GM12878 (cell line): ENCODE results near the gene AVPR1B. TPM values are rescaled to one million over a fixed set of nuclear protein-coding genes. Genes with fewer than 3 reads are reported as not detected.

Source experiments
- ATAC-seq: fragments of 200-7000 bp; cut with Tn5 transposase; 3 replicates; pipeline ENCODE4 v1.9.1; 2020; ENCODE audit warnings: mild to moderate bottlenecking, moderate library complexity
- BruUV-seq: library from RNA; stranded (reverse); fragments of 400-500 nt; replicated peaks from 2 replicates; lab custom pipeline; 2021; lab: Mats Ljungman, UMichigan
- CTCF ChIA-PET: fragments of 300-600 bp; sonication (Branson Sonifier 250); formaldehyde crosslinking; extraction: SDS; loops from one replicate; lab custom pipeline; 2021; ENCODE audit warnings: inconsistent platforms; lab: Yijun Ruan, JAX
- POLR2A ChIA-PET: fragments of 350-600 bp; formaldehyde crosslinking; extraction: SDS; loops from one replicate; lab custom pipeline; 2021; ENCODE audit warnings: inconsistent platforms; lab: Charles Lee
- RAD21 ChIA-PET: fragments of 300-600 bp; sonication (Branson Sonifier 250); formaldehyde crosslinking; loops from one replicate; lab custom pipeline; 2023; ENCODE audit warnings: antibody characterized with exemption; ENCODE audit not compliant: unreplicated experiment; lab: Charles Lee
- SMC1A ChIA-PET: fragments of 300-600 bp; sonication (Branson Sonifier 250); formaldehyde crosslinking; loops from one replicate; lab custom pipeline; 2023; ENCODE audit not compliant: unreplicated experiment, uncharacterized antibody; lab: Charles Lee
- DNase-seq: peaks from one replicate; pipeline ENCODE4 v3.0.0-alpha.2; 2011; ENCODE audit warnings: low read depth, low spot score
- FAIRE-seq: peaks from 3 replicates; lab custom pipeline; 2011; peaks lifted over from hg19 to GRCh38; lab: Jason Lieb, UNC
- H2AFZ ChIP-seq: 2 replicates; pipeline ENCODE4 v1.6.0; 2011; ENCODE audit warnings: low read depth, low read length, control low read depth; ENCODE audit not compliant: control insufficient read depth
- H3K27ac ChIP-seq: 2 replicates; pipeline ENCODE4 v1.5.1; 2011; ENCODE audit warnings: control low read depth; ENCODE audit not compliant: control insufficient read depth, insufficient read depth
- H3K27me3 ChIP-seq, 2 experiments: replicated peaks in 1 of 2; 2 replicates each; pipeline versions ENCODE4 v1.6.0 to v1.6.1; 2011; ENCODE audit warnings: low read length in 1 of 2; ENCODE audit not compliant: control insufficient read depth in 2 of 2, insufficient read depth in 2 of 2
- H3K36me3 ChIP-seq, 2 experiments: 2 replicates each; pipeline ENCODE4 v1.5.1; 2011; ENCODE audit warnings: low read length in 1 of 2; ENCODE audit not compliant: control insufficient read depth in 2 of 2, insufficient read depth in 2 of 2
- H3K4me1 ChIP-seq: 2 replicates; pipeline ENCODE4 v1.6.1; 2011; ENCODE audit warnings: mild to moderate bottlenecking, low read length, moderate library complexity, mixed read lengths; ENCODE audit not compliant: control insufficient read depth, insufficient read depth
- H3K4me2 ChIP-seq: 2 replicates; pipeline ENCODE4 v1.6.0; 2011; ENCODE audit warnings: control low read depth; ENCODE audit not compliant: control insufficient read depth, insufficient read depth
- H3K4me3 ChIP-seq: fragments of 200-600 bp; sonication (generic); 2 replicates; pipeline ENCODE4 v1.5.1; 2016
- H3K79me2 ChIP-seq: 2 replicates; pipeline ENCODE4 v1.6.0; 2011; ENCODE audit warnings: low read length; ENCODE audit not compliant: control insufficient read depth, insufficient read depth
- H3K9ac ChIP-seq: 2 replicates; pipeline ENCODE4 v1.8.0; 2011; ENCODE audit warnings: low read length, control low read depth, mixed read lengths; ENCODE audit not compliant: control insufficient read depth, insufficient read depth
- H3K9me3 ChIP-seq: replicated peaks from 3 replicates; pipeline ENCODE4 v1.5.1; 2011; ENCODE audit warnings: mild to moderate bottlenecking, low read length; ENCODE audit not compliant: control insufficient read depth, insufficient read depth
- H4K20me1 ChIP-seq: 2 replicates; pipeline ENCODE4 v1.6.0; 2011; ENCODE audit not compliant: control insufficient read depth, insufficient read depth
- BACH1 ChIP-seq: fragments of 450-650 bp; IDR thresholded peaks from 2 replicates; pipeline ENCODE4 v1.6.1; 2017; ENCODE audit warnings: mild to moderate bottlenecking, borderline replicate concordance
- BRCA1 ChIP-seq: IDR thresholded peaks from 2 replicates; pipeline ENCODE4 v1.6.1; 2011; ENCODE audit warnings: low read depth, low read length, improper control_type of control experiment
- CHD1 ChIP-seq: IDR thresholded peaks from 2 replicates; pipeline ENCODE4 v1.6.1; 2012; ENCODE audit warnings: low read depth, low read length, improper control_type of control experiment
- HCFC1 ChIP-seq: fragments of 150-350 bp; IDR thresholded peaks from 2 replicates; pipeline ENCODE4 v1.6.1; 2014; ENCODE audit warnings: low read length
- NR2F1 ChIP-seq: fragments of 450-650 bp; conservative IDR thresholded peaks from 2 replicates; pipeline ENCODE4 v1.6.1; 2017; ENCODE audit warnings: mild to moderate bottlenecking
- RCOR1 ChIP-seq: conservative IDR thresholded peaks from 2 replicates; pipeline ENCODE4 v1.6.1; 2012; ENCODE audit warnings: low read depth, low read length, improper control_type of control experiment
- SIN3A ChIP-seq: IDR thresholded peaks from 2 replicates; pipeline ENCODE4 v1.6.1; 2012; ENCODE audit warnings: low read depth, low read length, improper control_type of control experiment
- SRF ChIP-seq, 2 experiments: IDR thresholded peaks; 2 replicates each; pipeline ENCODE4 v1.6.1; 2011; ENCODE audit warnings: low read depth in 2 of 2, low read length in 2 of 2, mild to moderate bottlenecking in 1 of 2, moderate library complexity in 1 of 2
- STAT1 ChIP-seq: fragments of 450-650 bp; conservative IDR thresholded peaks from 2 replicates; pipeline ENCODE4 v1.6.1; 2014; ENCODE audit warnings: antibody characterized with exemption, mild to moderate bottlenecking
- STAT3 ChIP-seq: IDR thresholded peaks from 2 replicates; pipeline ENCODE4 v1.6.1; 2011; ENCODE audit warnings: low read depth, low read length, improper control_type of control experiment
- TARDBP ChIP-seq: IDR thresholded peaks from 2 replicates; pipeline ENCODE4 v1.6.1; 2016; ENCODE audit warnings: borderline replicate concordance
- TCF12 ChIP-seq: IDR thresholded peaks from 2 replicates; pipeline ENCODE4 v1.6.1; 2011; ENCODE audit warnings: low read depth, mild to moderate bottlenecking, low read length
- ZNF274 ChIP-seq: IDR thresholded peaks from one replicate; pipeline ENCODE4 v1.8.0; 2011; ENCODE audit not compliant: insufficient read length, insufficient read depth
- WGBS: methylation state at CpG from one replicate; pipeline ENCODE4 v1.1.6; 2016; ENCODE audit warnings: low lambda C conversion rate; ENCODE audit not compliant: insufficient replicate concordance, insufficient coverage; ENCODE audit errors: missing lambda C conversion rate; 5-methylcytosine and 5-hydroxymethylcytosine counted together
- in situ Hi-C: fragments of 300-500 bp; cut with MboI; formaldehyde crosslinking; loops from 9 replicates; pipeline ENCODE4 v1.14.3; 2018; ENCODE audit warnings: mixed read lengths
- intact Hi-C: fragments of 100-400 bp; cut with micrococcal nuclease; formaldehyde crosslinking; loops from one replicate; pipeline ENCODE4 v1.14.2; 2022; ENCODE audit not compliant: unreplicated experiment
- polyA plus RNA-seq, 11 experiments: library from polyadenylated mRNA; depleted of rRNA in 4 of 11; unstranded in 6 of 11; stranded (reverse) in 5 of 11; fragments of >200 nt; fragmentation: Nextera tagmentation in 4 of 11; fragmentation: Illumina TruSeq in 1 of 11; extraction: Ambion mirVana in 4 of 11; extraction: Trizol in 1 of 11; gene quantifications; 1 replicate in 1 of 11; 2 replicates in 10 of 11; pipeline versions ENCODE4 v1.2.1 to v1.2.3, GENCODE V29; 2011 to 2016; ENCODE audit warnings: inconsistent platforms in 2 of 11, missing spikeins in 2 of 11, low read depth in 1 of 11
- total RNA-seq, 4 experiments: library from RNA; depleted of rRNA in 3 of 4; stranded (reverse); fragments of >200 nt in 3 of 4; fragmentation: Illumina TruSeq in 1 of 4; extraction: Trizol in 1 of 4; gene quantifications; 2 replicates each; pipeline versions ENCODE4 v1.2.1 to v1.2.3, GENCODE V29; 2013 to 2021
- TF ChIP-seq, protein P1 (sequence below): IDR thresholded peaks from 2 replicates; pipeline ENCODE4 v1.6.1; 2011; ENCODE audit warnings: low read depth, mild to moderate bottlenecking, low read length, moderate library complexity, borderline replicate concordance; ENCODE audit errors: extremely low read depth
- TF ChIP-seq, protein P2 (sequence below): fragments of 450-650 bp; IDR thresholded peaks from 2 replicates; pipeline ENCODE4 v1.6.1; 2017; ENCODE audit warnings: mild to moderate bottlenecking
- TF ChIP-seq, protein P3 (sequence below): fragments of 450-650 bp; IDR thresholded peaks from 2 replicates; pipeline ENCODE4 v1.6.1; 2018; ENCODE audit warnings: borderline replicate concordance, mild to moderate bottlenecking; ENCODE audit not compliant: partially characterized antibody
- TF ChIP-seq, protein P4 (sequence below): IDR thresholded peaks from 2 replicates; pipeline ENCODE4 v1.6.1; 2011; ENCODE audit warnings: borderline replicate concordance, low read depth, mild to moderate bottlenecking, moderate library complexity, low read length; ENCODE audit not compliant: insufficient read depth, poor library complexity, severe bottlenecking
- TF ChIP-seq, protein P5 (sequence below): IDR thresholded peaks from 2 replicates; pipeline ENCODE4 v1.6.1; 2011; ENCODE audit warnings: mild to moderate bottlenecking, low read depth, low read length, moderate library complexity; ENCODE audit not compliant: insufficient replicate concordance

AVPR1B gene
- total and polyA plus RNA-seq, 10 of the 15 experiments (the other 5 are each of a cell fraction or from before 2014, with no cell fraction given) = not detected

DNA sequence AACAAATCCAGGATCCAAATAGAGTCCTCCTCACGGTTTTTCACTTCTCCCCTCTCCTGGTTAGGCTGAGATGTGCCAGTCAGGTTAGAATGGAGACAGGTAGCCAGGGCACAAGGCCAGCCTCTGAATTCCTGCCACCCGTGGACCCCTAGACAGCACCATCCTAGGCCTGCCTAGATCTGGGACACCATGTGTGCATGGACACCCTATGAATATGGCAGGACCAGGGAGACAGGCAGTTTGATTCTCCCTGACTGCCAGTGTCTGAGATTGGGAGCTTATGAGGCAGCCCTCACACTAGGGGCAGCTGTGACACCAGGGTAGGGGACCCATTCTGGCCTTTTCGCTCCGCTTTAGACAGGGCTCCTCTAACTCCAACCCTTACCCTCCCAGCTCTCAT is 7.5 kb downstream of the AVPR1B start:
- no peak for ATAC-seq
- BruUV-seq = no TSS peak
- H3K4me3 ChIP-seq = no peak overlapping the region
- H2AFZ ChIP-seq = no peak overlapping the region
- ChIA-PET RAD21 (interaction anchor here (1.0 to 9.2 kb wide), 4 partner anchors 79 to 191 kb away, joined by 3 to 197 read pairs (median 90); no protein-coding TSS in a partner anchor), SMC1A (interaction anchor here (16.8 kb wide), 1 partner anchor 80 kb away, joined by 329 read pairs; no protein-coding TSS in a partner anchor), CTCF (interaction anchor here (1.0 to 12.1 kb wide), 4 partner anchors 81 to 191 kb away, joined by 4 to 384 read pairs (median 151); no protein-coding TSS in a partner anchor), POLR2A (no interaction called here)
- no peaks in the 10 kb centered on the region for H3K9me3 ChIP-seq
- DNase-seq = no peak
- in situ Hi-C loops (loop anchor here (5.0 kb wide), 2 partner anchors 127 to 317 kb away; no protein-coding TSS in a partner anchor), intact Hi-C loops (no loop called here)
- peaks cover 0 to 2% of the 10 kb centered on the region in 2 experiments; a peak in 3 of 4 replicates for H3K27me3 ChIP-seq
- H3K4me2 ChIP-seq = no peak overlapping the region
- H4K20me1 ChIP-seq = no peaks in the 10 kb centered on the region
- H3K27ac ChIP-seq = no peak overlapping the region
- no peak overlapping the region for H3K9ac ChIP-seq
- FAIRE-seq = no peak
- TF ChIP-seq HCFC1 (no peak), STAT3 (no peak), CHD1 (no peak), SRF (IDR thresholded peaks at IDR 0.05; ENCODE audit: low read depth in 2 of 2, low read length in 2 of 2) (no peak), BACH1 (no peak), BRCA1 (no peak), TCF12 (no peak), ZNF274 (no peak), SIN3A (no peak), RCOR1 (no peak), NR2F1 (no peak), TARDBP (no peak), STAT1 (no peak)
- TF ChIP-seq, protein P1, sequence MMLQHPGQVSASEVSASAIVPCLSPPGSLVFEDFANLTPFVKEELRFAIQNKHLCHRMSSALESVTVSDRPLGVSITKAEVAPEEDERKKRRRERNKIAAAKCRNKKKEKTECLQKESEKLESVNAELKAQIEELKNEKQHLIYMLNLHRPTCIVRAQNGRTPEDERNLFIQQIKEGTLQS = no peak
- TF ChIP-seq, protein P2, sequence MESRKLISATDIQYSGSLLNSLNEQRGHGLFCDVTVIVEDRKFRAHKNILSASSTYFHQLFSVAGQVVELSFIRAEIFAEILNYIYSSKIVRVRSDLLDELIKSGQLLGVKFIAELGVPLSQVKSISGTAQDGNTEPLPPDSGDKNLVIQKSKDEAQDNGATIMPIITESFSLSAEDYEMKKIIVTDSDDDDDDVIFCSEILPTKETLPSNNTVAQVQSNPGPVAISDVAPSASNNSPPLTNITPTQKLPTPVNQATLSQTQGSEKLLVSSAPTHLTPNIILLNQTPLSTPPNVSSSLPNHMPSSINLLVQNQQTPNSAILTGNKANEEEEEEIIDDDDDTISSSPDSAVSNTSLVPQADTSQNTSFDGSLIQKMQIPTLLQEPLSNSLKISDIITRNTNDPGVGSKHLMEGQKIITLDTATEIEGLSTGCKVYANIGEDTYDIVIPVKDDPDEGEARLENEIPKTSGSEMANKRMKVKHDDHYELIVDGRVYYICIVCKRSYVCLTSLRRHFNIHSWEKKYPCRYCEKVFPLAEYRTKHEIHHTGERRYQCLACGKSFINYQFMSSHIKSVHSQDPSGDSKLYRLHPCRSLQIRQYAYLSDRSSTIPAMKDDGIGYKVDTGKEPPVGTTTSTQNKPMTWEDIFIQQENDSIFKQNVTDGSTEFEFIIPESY = no peak
- TF ChIP-seq, protein P3, sequence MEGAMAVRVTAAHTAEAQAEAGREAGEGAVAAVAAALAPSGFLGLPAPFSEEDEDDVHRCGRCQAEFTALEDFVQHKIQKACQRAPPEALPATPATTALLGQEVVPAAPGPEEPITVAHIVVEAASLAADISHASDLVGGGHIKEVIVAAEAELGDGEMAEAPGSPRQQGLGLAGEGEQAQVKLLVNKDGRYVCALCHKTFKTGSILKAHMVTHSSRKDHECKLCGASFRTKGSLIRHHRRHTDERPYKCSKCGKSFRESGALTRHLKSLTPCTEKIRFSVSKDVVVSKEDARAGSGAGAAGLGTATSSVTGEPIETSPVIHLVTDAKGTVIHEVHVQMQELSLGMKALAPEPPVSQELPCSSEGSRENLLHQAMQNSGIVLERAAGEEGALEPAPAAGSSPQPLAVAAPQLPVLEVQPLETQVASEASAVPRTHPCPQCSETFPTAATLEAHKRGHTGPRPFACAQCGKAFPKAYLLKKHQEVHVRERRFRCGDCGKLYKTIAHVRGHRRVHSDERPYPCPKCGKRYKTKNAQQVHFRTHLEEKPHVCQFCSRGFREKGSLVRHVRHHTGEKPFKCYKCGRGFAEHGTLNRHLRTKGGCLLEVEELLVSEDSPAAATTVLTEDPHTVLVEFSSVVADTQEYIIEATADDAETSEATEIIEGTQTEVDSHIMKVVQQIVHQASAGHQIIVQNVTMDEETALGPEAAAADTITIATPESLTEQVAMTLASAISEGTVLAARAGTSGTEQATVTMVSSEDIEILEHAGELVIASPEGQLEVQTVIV = no peak
- TF ChIP-seq, protein P4, sequence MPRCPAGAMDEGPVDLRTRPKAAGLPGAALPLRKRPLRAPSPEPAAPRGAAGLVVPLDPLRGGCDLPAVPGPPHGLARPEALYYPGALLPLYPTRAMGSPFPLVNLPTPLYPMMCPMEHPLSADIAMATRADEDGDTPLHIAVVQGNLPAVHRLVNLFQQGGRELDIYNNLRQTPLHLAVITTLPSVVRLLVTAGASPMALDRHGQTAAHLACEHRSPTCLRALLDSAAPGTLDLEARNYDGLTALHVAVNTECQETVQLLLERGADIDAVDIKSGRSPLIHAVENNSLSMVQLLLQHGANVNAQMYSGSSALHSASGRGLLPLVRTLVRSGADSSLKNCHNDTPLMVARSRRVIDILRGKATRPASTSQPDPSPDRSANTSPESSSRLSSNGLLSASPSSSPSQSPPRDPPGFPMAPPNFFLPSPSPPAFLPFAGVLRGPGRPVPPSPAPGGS = no peak
- TF ChIP-seq, protein P5, sequence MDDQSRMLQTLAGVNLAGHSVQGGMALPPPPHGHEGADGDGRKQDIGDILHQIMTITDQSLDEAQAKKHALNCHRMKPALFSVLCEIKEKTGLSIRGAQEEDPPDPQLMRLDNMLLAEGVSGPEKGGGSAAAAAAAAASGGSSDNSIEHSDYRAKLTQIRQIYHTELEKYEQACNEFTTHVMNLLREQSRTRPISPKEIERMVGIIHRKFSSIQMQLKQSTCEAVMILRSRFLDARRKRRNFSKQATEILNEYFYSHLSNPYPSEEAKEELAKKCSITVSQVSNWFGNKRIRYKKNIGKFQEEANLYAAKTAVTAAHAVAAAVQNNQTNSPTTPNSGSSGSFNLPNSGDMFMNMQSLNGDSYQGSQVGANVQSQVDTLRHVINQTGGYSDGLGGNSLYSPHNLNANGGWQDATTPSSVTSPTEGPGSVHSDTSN = no peak
- no peaks in the 10 kb centered on the region for H3K36me3 ChIP-seq
- H3K79me2 ChIP-seq = no peaks in the 10 kb centered on the region
- H3K4me1 ChIP-seq = no peaks in the 10 kb centered on the region
- 29% methylated on average over 4 of the region's 4 CpGs for WGBS
